ENCODE data around the gene NKAIN2. TPM values are rescaled to one million over a fixed set of nuclear protein-coding genes. Genes with fewer than 3 reads are reported as not detected.
"Not testable (repeated sequence)": the region's sequence is repeated elsewhere in the genome, so short reads cannot be mapped to it uniquely, and the experiment has no call there.

The NKAIN2 gene
- total RNA-seq, 1 donor from 2014 or later, result 0.20 TPM

DNA sequence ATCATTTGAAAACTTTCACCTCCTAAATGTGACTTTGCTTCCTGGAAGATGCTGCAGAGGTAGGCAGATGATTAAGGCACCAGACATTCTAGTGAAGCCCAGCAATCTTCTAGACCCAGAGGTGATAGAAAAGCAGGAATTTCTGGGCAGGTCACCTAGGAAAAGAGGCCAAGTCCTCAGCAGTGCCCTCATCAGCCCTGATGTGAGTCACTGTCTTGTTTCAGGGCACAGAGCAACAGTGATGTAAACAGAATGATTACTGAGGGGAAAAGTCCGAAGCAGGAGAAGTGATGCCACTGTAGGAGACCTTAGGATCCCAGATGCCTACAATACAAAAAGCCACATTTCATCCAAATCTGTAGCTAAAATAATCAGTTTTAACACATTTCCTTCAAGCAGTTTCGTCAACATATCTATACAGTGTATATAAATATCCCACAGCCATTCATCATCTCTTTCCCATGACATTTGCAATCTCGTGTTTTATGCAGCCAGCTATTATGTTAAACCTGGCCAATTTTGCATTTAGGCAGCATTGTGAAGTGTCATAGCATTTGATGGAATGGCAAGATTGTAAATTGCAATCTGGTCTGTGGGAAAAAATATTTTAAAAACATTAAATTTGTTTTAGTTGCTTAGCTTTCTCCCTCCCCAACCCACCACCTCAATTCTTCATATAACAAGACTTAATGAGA lies 757.4 kb downstream of the NKAIN2 start:
- ATAC-seq (no peak), DNase-seq (no peak)
- intact Hi-C loops (cut with micrococcal nuclease), result no loop called here

GRCh38 chr6:124561635-124562130 lies 758.0 kb downstream of the NKAIN2 start:
- intact Hi-C loops (cut with micrococcal nuclease), result no loop called here
- ATAC-seq, result no peak
- no peak for DNase-seq

- intact Hi-C loops (cut with micrococcal nuclease); DNase-seq; ATAC-seq: not testable (repeated sequence)
These were observed 760.5 kb downstream of the NKAIN2 start for GRCh38 chr6:124564125-124564524.

GRCh38 chr6:124567401-124567800 lies 763.7 kb downstream of the NKAIN2 start:
- intact Hi-C loops (cut with micrococcal nuclease), result no loop called here
- no peak for DNase-seq
- ATAC-seq, result no peak

DNA sequence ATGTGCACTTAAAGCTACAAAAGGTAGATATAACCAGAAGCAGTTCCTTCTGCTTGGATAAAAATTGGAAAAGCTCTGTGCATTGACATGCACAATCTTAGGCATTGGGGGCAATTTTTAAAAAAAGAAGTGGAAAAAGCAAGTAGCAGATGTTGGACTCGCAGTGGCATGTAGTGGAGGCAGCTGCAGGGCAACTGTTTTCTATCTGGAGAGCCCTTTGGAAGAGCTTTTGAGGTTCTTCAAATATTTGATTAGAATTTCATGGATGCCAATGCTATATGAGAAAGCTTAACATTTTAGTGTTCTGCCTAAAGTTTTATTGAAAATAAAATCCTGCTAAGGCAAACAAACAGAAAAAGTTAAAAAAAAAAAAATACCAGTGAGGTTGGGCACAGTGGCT lies 770.3 kb downstream of the NKAIN2 start:
- ATAC-seq (no peak), DNase-seq (no peak)
- intact Hi-C loops (cut with micrococcal nuclease), result no loop called here

GRCh38 chr6:124577734-124578281 lies 774.1 kb downstream of the NKAIN2 start:
- ATAC-seq, result no peak
- DNase-seq, result no peak
- intact Hi-C loops (cut with micrococcal nuclease), result no loop called here

DNA sequence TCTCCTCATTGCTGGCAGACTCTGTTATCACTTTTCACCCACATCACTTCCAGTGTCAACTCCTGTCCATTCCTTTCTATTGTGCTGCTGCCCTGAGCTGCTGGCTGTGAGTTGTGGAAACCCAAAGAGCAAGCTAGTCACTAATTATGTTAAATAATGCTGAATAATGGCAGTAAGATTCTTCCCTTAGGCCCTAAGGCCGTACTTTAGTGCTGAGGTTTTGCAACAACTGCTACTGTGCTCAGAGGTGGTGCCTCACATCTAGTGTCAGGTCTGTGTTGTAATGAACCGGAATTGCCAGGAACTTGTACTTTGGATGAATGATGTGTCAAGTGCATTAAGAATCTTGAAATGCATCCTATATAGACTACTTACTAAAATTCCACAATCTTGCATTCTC lies 786.3 kb downstream of the NKAIN2 start:
- no peak for ATAC-seq
- no peak for DNase-seq
- intact Hi-C loops (cut with micrococcal nuclease), result no loop called here

DNA sequence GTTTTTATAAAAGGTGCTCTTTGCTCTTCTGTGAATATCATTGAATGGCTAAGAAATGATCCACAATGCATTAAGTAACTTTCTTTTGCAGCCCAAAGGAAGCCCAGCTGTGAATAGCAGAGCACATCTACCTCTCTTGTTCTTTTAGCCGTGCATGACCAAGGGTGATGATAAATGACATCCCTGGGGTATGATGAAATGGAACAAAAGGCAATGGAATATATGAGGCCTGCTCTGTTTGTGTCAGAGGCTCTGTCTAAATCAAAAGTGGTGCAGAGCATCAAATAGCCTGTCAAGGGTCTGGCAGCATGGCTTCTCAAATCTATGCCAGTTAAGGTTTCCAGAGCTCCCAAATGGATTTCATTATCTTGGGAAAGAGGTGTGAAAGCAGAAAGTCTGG lies 796.0 kb downstream of the NKAIN2 start:
- ATAC-seq (no peak), DNase-seq (no peak)
- intact Hi-C loops (cut with micrococcal nuclease), result no loop called here

DNA sequence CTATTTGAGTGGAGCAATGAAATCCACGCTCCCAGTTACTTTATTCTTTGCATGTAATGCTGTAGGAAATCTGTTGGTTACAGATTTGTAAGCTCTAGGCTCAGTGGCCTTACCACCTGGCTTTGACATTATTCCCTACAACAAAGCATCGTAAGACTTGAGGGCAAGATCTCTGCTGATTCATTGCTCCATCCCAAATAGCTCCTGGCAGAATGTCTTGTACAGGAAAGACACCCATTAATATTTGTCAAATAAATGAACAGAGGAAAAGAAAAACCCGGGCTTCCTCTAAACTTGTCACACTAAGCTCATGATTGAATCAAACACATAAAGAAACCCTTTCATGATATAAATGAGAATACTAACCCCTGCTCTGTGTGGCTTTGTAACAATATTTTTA lies 801.1 kb downstream of the NKAIN2 start:
- DNase-seq (no peak), ATAC-seq (no peak)
- intact Hi-C loops (cut with micrococcal nuclease), result no loop called here

- no peak for DNase-seq
- intact Hi-C loops (cut with micrococcal nuclease), result no loop called here
These were observed 803.5 kb downstream of the NKAIN2 start for GRCh38 chr6:124607119-124607627.

GRCh38 chr6:124613031-124613430 lies 809.4 kb downstream of the NKAIN2 start:
- no peak for ATAC-seq
- DNase-seq, result no peak
- intact Hi-C loops (cut with micrococcal nuclease), result no loop called here

More at GRCh38 chr6:124607119-124607627, 803.5 kb downstream of the NKAIN2 start:
- no peak for ATAC-seq

GRCh38 chr6:124622351-124622750 lies 818.7 kb downstream of the NKAIN2 start:
- intact Hi-C loops (cut with micrococcal nuclease), result no loop called here
- ATAC-seq (no peak), DNase-seq (no peak)

DNA sequence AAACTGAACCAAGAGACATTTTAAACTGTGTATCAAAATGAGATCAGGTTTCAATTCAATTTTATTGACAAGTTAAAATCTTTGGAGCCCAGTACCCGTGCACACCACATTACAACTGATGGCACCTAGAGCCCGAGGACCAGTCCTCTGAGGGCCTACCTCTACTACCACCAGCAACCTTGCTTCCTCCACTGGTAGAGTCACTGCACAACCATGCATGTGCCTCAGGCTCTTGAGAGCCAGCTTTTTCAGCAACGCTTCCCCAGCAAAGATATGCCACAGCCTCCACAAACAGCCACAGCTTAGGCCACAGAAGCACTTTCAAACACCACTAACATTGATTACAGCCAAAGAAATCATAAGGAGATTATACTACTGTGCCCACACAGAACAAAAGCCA lies 830.0 kb downstream of the NKAIN2 start:
- DNase-seq (no peak), ATAC-seq (no peak)
- intact Hi-C loops (cut with micrococcal nuclease), result no loop called here

DNA sequence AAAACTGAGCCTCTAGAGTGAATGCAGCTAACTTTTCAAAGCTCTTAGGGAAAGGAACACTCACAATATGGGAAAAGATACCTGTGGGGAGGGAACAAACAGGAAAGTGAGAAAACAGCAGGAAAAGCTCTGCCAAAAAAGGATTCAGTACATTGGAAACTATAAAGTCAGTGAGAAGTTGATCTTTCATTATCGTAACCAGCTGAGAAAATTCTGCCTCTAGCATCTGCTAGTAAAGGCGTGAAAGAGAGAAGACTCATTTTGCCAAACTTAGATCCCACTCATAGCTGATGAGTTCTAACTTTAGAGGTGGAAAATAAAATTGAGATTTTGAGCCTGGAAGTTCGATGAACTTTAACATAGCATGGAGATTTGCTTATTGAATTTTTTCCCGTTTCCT lies 836.8 kb downstream of the NKAIN2 start:
- DNase-seq (no peak), ATAC-seq (no peak)
- intact Hi-C loops (cut with micrococcal nuclease), result no loop called here

GRCh38 chr6:124655866-124656265 lies 852.2 kb downstream of the NKAIN2 start:
- ATAC-seq, result no peak
- DNase-seq, result no peak
- intact Hi-C loops (cut with micrococcal nuclease), result no loop called here

- DNase-seq (no peak), ATAC-seq (no peak)
- intact Hi-C loops (cut with micrococcal nuclease), result no loop called here
These were observed 854.4 kb downstream of the NKAIN2 start for GRCh38 chr6:124658053-124658452.

DNA sequence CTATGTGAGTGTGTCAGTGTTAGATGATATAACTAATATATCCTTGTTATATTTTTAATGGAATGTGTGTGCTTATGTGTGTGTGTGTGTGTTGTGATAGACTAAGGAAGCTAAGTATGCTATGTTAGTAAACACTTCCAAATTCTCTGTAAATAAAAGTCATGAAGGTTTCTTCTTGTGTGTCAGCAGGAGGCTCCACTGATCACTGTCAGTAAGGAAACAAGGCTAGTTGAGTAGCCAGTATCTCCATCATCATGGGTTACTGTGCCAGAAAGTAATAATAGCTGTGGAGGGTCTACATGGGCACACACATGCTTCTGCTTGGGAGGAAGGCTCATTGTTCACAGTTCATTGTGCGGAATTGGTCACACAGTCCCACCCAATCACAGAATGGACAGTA lies 855.8 kb downstream of the NKAIN2 start:
- intact Hi-C loops (cut with micrococcal nuclease), result no loop called here
- no peak for ATAC-seq
- no peak for DNase-seq

- no peak for DNase-seq
- ATAC-seq, result no peak
- intact Hi-C loops (cut with micrococcal nuclease), result no loop called here
These were observed 856.5 kb downstream of the NKAIN2 start for GRCh38 chr6:124660185-124660584.

- ATAC-seq (no peak), DNase-seq (no peak)
- intact Hi-C loops (cut with micrococcal nuclease), result no loop called here
These were observed 857.5 kb downstream of the NKAIN2 start for GRCh38 chr6:124661097-124661661.

DNA sequence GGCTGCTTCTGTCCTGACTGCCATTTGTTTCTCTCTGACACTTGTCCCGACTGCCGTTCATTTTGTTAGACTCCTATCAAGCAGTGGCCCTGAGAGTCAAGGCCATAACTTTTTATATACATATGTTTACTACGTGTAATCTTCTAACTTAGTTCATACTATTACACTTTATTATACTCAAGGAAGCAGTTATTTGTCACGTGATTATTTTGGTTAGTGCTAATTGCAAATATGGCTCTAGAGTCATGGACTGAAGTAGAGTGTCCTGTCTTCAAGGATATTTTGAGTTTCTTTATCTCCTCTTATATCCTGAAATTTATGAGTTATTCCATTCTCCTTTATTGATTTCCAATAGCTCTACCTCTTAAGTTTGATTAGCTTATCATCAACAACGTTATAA lies 864.4 kb downstream of the NKAIN2 start:
- no peak for DNase-seq
- no peak for ATAC-seq
- intact Hi-C loops (cut with micrococcal nuclease), result no loop called here

All from left ventricle myocardium superior (tissue), 1 donor.